SK-N-SH treated with all-trans-retinoic acid at 6 μM for 48 hours (cell line): ENCODE results near the gene ATP6AP1.

Experiments used
- ARNTL ChIP-seq: fragments of 450-650 bp; formaldehyde crosslinking; IDR thresholded peaks from 2 replicates; pipeline ENCODE4 v1.5.0; 2020; ENCODE audit warnings: low read depth, mild to moderate bottlenecking, moderate library complexity, borderline replicate concordance
- OSR1 ChIP-seq: fragments of 250-450 bp; sonication (Bioruptor Pico); IDR thresholded peaks from 2 replicates; pipeline ENCODE4 v1.8.0; 2022; ENCODE audit warnings: moderate library complexity, mild to moderate bottlenecking, inconsistent platforms
- TCF4 ChIP-seq: fragments of 250-450 bp; sonication (Bioruptor Pico); IDR thresholded peaks from 2 replicates; pipeline ENCODE4 v1.8.0; 2021; ENCODE audit warnings: mild to moderate bottlenecking, moderate library complexity, borderline replicate concordance
- TF ChIP-seq, protein P1 (sequence below): fragments of 250-450 bp; sonication (Bioruptor Pico); IDR thresholded peaks from 2 replicates; pipeline ENCODE4 v1.5.0; 2020; ENCODE audit warnings: mild to moderate bottlenecking, moderate library complexity
- TF ChIP-seq, protein P2 (sequence below): fragments of 250-450 bp; sonication (Bioruptor Pico); IDR thresholded peaks from 2 replicates; pipeline ENCODE4 v1.8.0; 2020; ENCODE audit warnings: mild to moderate bottlenecking, moderate library complexity, borderline replicate concordance

DNA sequence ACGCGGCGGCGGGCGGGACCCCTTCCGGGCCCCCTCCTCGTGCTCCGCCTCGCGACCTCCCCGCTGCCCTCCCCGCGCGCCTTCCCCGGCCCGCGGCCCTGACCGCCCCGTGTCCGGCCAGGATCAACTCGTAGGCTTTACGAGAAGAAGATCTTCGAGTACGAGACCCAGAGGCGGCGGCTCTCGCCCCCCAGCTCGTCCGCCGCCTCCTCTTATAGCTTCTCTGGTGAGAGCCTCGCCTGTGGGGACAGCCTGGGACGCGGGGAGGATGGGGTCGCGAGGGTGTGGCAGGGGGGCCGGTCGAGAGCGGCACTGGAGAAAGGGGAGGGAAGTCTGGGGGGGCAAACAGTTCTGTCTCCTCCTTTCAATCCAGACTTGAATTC is 48.9 kb upstream of the ATP6AP1 start:
- TF ChIP-seq, protein P1, sequence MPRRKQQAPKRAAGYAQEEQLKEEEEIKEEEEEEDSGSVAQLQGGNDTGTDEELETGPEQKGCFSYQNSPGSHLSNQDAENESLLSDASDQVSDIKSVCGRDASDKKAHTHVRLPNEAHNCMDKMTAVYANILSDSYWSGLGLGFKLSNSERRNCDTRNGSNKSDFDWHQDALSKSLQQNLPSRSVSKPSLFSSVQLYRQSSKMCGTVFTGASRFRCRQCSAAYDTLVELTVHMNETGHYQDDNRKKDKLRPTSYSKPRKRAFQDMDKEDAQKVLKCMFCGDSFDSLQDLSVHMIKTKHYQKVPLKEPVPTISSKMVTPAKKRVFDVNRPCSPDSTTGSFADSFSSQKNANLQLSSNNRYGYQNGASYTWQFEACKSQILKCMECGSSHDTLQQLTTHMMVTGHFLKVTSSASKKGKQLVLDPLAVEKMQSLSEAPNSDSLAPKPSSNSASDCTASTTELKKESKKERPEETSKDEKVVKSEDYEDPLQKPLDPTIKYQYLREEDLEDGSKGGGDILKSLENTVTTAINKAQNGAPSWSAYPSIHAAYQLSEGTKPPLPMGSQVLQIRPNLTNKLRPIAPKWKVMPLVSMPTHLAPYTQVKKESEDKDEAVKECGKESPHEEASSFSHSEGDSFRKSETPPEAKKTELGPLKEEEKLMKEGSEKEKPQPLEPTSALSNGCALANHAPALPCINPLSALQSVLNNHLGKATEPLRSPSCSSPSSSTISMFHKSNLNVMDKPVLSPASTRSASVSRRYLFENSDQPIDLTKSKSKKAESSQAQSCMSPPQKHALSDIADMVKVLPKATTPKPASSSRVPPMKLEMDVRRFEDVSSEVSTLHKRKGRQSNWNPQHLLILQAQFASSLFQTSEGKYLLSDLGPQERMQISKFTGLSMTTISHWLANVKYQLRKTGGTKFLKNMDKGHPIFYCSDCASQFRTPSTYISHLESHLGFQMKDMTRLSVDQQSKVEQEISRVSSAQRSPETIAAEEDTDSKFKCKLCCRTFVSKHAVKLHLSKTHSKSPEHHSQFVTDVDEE (CRISPR knock-in tag), result no peak
- TF ChIP-seq, protein P2, sequence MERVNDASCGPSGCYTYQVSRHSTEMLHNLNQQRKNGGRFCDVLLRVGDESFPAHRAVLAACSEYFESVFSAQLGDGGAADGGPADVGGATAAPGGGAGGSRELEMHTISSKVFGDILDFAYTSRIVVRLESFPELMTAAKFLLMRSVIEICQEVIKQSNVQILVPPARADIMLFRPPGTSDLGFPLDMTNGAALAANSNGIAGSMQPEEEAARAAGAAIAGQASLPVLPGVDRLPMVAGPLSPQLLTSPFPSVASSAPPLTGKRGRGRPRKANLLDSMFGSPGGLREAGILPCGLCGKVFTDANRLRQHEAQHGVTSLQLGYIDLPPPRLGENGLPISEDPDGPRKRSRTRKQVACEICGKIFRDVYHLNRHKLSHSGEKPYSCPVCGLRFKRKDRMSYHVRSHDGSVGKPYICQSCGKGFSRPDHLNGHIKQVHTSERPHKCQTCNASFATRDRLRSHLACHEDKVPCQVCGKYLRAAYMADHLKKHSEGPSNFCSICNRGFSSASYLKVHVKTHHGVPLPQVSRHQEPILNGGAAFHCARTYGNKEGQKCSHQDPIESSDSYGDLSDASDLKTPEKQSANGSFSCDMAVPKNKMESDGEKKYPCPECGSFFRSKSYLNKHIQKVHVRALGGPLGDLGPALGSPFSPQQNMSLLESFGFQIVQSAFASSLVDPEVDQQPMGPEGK (CRISPR knock-in tag), result no peak
- TF ChIP-seq TCF4 (CRISPR knock-in tag), result no peak
- TF ChIP-seq OSR1 (CRISPR knock-in tag), result no peak
- no peak for TF ChIP-seq ARNTL (CRISPR knock-in tag)
